Panc1 (cell line): Measurements from ENCODE around the gene CNPY3. TPM values are rescaled to one million over a fixed set of nuclear protein-coding genes. Genes with fewer than 3 reads are reported as not detected.

Experiments
- ATAC-seq: fragments of 200-7000 bp; cut with Tn5 transposase; 2 replicates; pipeline ENCODE4 v1.9.1; 2020; ENCODE audit warnings: mild to moderate bottlenecking, moderate library complexity
- BruUV-seq: library from RNA; stranded (reverse); fragments of 400-500 nt; replicated peaks from 2 replicates; lab custom pipeline; 2021; lab: Mats Ljungman, UMichigan
- CTCF ChIA-PET: fragments of 300-600 bp; sonication (Branson Sonifier 250); formaldehyde crosslinking; loops from one replicate; lab custom pipeline; 2022; ENCODE audit warnings: antibody characterized with exemption; lab: Charles Lee
- POLR2A ChIA-PET: fragments of 300-600 bp; sonication (Branson Sonifier 250); formaldehyde crosslinking; loops from one replicate; lab custom pipeline; 2022; ENCODE audit warnings: antibody characterized with exemption; lab: Charles Lee
- DNase-seq: peaks from one replicate; pipeline ENCODE4 v3.0.0-alpha.2; 2010; ENCODE audit warnings: low read depth, low spot score
- H3K27ac ChIP-seq: 2 replicates; pipeline ENCODE4 v1.5.1; 2011; ENCODE audit warnings: mild to moderate bottlenecking, low read length, inconsistent platforms
- H3K27me3 ChIP-seq: fragments of 200-500 bp; sonication (Bioruptor generic); 2 replicates; pipeline ENCODE4 v1.6.0; 2014; ENCODE audit warnings: low read length, inconsistent platforms; ENCODE audit not compliant: control insufficient read depth, insufficient read depth
- H3K36me3 ChIP-seq: fragments of 200-500 bp; sonication (Bioruptor generic); 2 replicates; pipeline ENCODE4 v1.5.1; 2014; ENCODE audit warnings: inconsistent platforms, mild to moderate bottlenecking, low read length, moderate library complexity; ENCODE audit not compliant: control insufficient read depth, insufficient read depth
- H3K4me1 ChIP-seq: 2 replicates; pipeline ENCODE4 v1.5.1; 2011; ENCODE audit warnings: inconsistent platforms, mild to moderate bottlenecking, low read length, moderate library complexity; ENCODE audit not compliant: control insufficient read depth, insufficient read depth
- H3K4me3 ChIP-seq, 2 experiments: 2 replicates each; pipeline ENCODE4 v1.5.1; 2011 to 2012; ENCODE audit warnings: low read depth in 2 of 2, low read length in 2 of 2, mild to moderate bottlenecking in 2 of 2, inconsistent platforms in 1 of 2, moderate library complexity in 1 of 2
- H3K9me3 ChIP-seq: fragments of 200-500 bp; sonication (Bioruptor generic); 2 replicates; pipeline ENCODE4 v1.5.1; 2014; ENCODE audit warnings: low read depth, mild to moderate bottlenecking, inconsistent platforms, low read length, moderate library complexity; ENCODE audit not compliant: control insufficient read depth, insufficient read depth
- POLR2AphosphoS5 ChIP-seq: IDR thresholded peaks from 2 replicates; pipeline ENCODE4 v1.6.1; 2012; ENCODE audit warnings: mild to moderate bottlenecking, low read depth, low read length, moderate library complexity
- SIN3A ChIP-seq: IDR thresholded peaks from 2 replicates; pipeline ENCODE4 v1.6.1; 2012; ENCODE audit warnings: low read depth, mild to moderate bottlenecking, low read length, moderate library complexity, borderline replicate concordance; ENCODE audit not compliant: insufficient read depth
- TCF7L2 ChIP-seq: IDR thresholded peaks from 2 replicates; pipeline ENCODE4 v1.6.1; 2011; ENCODE audit warnings: mild to moderate bottlenecking, low read depth, low read length, inconsistent platforms
- in situ Hi-C: cut with HindIII; loops from 2 replicates; pipeline ENCODE4 v1.10.0; 2016; ENCODE audit warnings: low sequenced_read_pairs, low pct_unique_long_range_greater_than_20kb
- intact Hi-C: fragments of 100-400 bp; cut with micrococcal nuclease; formaldehyde crosslinking; loops from one replicate; pipeline ENCODE4 v1.10.0; 2022; ENCODE audit not compliant: unreplicated experiment
- total RNA-seq: library from RNA; stranded (reverse); gene quantifications from one replicate; pipeline ENCODE4 v1.2.1, GENCODE V29; 2021; ENCODE audit not compliant: unreplicated experiment
- TF ChIP-seq, protein P1 (sequence below), 2 experiments: IDR thresholded peaks; 2 replicates each; pipeline ENCODE4 v1.6.1; 2011 to 2012; ENCODE audit warnings: low read depth in 2 of 2, control low read depth in 1 of 2, low read length in 1 of 2, mild to moderate bottlenecking in 1 of 2, moderate library complexity in 1 of 2; ENCODE audit not compliant: insufficient read depth in 1 of 2
- TF ChIP-seq, protein P2 (sequence below): fragments of 450-650 bp; IDR thresholded peaks from 2 replicates; pipeline ENCODE4 v1.5.1; 2017; ENCODE audit warnings: mild to moderate bottlenecking

Gene CNPY3
- total RNA-seq, 1 experiment from 2014 or later = 72.8 TPM

DNA sequence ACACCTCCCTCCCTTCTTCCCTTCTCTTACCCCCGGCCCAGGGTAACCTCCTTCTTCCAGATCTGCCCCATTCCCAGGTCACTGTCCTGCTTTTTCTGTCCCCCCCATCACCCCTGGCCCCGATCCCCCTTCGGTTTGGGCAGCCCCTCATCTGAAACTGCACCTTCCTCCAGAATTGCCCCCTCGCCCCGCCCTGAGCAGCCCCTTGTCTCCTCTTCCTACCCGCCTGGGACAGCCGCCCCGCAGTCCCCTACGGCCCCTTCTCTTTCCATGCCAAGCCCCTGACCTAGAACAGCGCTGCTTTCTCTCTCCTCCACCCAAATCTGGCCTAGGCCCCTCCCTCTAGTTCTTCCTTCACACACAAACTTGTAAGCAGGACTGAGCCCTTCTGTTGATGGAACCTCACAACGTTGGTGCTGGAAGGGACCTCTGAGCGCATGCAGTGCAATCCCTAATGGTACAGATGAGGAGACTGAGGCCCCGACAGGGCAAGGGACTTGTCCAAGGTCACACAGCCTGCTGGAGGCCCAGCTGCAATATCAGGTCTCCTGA is 55.7 kb downstream of the CNPY3 start:
- in situ Hi-C loops (no loop called here), intact Hi-C loops (no loop called here)
- 0 out of 2 replicates have a peak, but pooled peaks have one; percentile 12 for TF ChIP-seq SIN3A
- TF ChIP-seq, protein P1, sequence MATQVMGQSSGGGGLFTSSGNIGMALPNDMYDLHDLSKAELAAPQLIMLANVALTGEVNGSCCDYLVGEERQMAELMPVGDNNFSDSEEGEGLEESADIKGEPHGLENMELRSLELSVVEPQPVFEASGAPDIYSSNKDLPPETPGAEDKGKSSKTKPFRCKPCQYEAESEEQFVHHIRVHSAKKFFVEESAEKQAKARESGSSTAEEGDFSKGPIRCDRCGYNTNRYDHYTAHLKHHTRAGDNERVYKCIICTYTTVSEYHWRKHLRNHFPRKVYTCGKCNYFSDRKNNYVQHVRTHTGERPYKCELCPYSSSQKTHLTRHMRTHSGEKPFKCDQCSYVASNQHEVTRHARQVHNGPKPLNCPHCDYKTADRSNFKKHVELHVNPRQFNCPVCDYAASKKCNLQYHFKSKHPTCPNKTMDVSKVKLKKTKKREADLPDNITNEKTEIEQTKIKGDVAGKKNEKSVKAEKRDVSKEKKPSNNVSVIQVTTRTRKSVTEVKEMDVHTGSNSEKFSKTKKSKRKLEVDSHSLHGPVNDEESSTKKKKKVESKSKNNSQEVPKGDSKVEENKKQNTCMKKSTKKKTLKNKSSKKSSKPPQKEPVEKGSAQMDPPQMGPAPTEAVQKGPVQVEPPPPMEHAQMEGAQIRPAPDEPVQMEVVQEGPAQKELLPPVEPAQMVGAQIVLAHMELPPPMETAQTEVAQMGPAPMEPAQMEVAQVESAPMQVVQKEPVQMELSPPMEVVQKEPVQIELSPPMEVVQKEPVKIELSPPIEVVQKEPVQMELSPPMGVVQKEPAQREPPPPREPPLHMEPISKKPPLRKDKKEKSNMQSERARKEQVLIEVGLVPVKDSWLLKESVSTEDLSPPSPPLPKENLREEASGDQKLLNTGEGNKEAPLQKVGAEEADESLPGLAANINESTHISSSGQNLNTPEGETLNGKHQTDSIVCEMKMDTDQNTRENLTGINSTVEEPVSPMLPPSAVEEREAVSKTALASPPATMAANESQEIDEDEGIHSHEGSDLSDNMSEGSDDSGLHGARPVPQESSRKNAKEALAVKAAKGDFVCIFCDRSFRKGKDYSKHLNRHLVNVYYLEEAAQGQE (IDR thresholded peaks at IDR 0.05; ENCODE audit: insufficient read depth in 1 of 2, low read depth in 2 of 2, low read length in 1 of 2) = no peak
- TF ChIP-seq TCF7L2 = no peak
- no peak for TF ChIP-seq POLR2AphosphoS5
- TF ChIP-seq, protein P2, sequence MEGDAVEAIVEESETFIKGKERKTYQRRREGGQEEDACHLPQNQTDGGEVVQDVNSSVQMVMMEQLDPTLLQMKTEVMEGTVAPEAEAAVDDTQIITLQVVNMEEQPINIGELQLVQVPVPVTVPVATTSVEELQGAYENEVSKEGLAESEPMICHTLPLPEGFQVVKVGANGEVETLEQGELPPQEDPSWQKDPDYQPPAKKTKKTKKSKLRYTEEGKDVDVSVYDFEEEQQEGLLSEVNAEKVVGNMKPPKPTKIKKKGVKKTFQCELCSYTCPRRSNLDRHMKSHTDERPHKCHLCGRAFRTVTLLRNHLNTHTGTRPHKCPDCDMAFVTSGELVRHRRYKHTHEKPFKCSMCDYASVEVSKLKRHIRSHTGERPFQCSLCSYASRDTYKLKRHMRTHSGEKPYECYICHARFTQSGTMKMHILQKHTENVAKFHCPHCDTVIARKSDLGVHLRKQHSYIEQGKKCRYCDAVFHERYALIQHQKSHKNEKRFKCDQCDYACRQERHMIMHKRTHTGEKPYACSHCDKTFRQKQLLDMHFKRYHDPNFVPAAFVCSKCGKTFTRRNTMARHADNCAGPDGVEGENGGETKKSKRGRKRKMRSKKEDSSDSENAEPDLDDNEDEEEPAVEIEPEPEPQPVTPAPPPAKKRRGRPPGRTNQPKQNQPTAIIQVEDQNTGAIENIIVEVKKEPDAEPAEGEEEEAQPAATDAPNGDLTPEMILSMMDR = no peak
- CTCF ChIA-PET = no interaction called here
- peaks cover 6% of the 10 kb centered on the region; the same call in 1 of the 2 replicates for H3K4me1 ChIP-seq
- peak overlapping the region; percentile 77 for H3K27ac ChIP-seq
- BruUV-seq = no TSS peak
- POLR2A ChIA-PET = no interaction called here
- H3K27me3 ChIP-seq = no peaks in the 10 kb centered on the region
- H3K36me3 ChIP-seq = peaks cover 3% of the 10 kb centered on the region
- H3K9me3 ChIP-seq = no peaks in the 10 kb centered on the region
- ATAC-seq = no peak
- peak overlapping the region; percentile 66 to 75 for H3K4me3 ChIP-seq
- no peak for DNase-seq

DNA sequence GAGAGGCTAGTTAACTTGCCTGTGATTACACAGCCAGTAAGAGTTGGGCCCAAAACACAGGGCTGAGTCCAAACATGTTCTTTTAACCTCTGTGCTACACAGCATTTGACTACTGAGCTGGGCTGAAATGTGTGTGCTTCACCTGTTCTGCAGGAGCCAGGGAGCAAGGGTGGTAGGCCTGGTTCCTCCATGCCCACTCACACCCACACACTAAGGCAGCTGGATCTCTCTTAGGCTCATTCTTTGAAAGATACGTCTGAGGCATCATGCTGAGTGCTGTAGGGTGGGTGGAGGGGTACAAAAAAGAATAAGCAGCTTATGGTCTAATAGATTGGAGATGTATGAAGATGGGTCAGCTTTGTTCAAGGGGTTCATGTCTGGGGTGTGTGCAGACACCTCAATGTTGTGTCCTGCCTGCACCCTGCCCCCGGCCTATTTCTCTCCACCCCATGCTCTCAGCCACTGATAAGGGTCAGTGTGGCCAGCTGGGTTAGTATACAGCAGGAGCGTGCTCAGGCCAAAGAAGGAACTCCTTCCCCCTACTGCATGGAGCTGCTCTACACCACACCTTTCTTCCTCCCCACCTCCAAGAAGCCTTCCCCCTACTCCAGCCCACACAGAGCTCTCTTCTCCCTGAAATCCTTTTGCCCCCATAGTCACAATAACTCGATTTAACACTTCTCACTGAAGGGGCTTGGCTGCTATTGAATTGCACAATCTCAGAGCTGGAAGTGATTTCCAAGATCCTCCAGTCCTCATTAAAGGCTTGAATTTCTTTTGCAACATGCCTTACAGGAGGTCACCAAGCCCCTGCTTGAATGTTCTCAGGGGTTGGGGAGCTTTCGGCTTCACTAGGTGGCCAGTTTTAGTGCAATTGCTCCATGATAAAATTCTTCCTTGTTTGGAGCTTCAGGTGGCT is 58.5 kb downstream of the CNPY3 start:
- Histone ChIP-seq H3K36me3 (peaks cover 3% of the 10 kb centered on the region), H3K4me1 (peaks cover 6% of the 10 kb centered on the region; the same call in 1 of the 2 replicates), H3K4me3 (no peak overlapping the region), H3K9me3 (no peaks in the 10 kb centered on the region), H3K27me3 (no peaks in the 10 kb centered on the region), H3K27ac (no peak overlapping the region)
- intact Hi-C loops = no loop called here
- in situ Hi-C loops = no loop called here
- ChIA-PET CTCF (no interaction called here), POLR2A (interaction anchor here (0.6 to 1.1 kb wide), 3 partner anchors 10 to 25 kb away, joined by 3 to 19 read pairs (median 3); partner anchors contain the start of gene MEA1)
- no peak for TF ChIP-seq SIN3A
- TF ChIP-seq TCF7L2 = no peak
- TF ChIP-seq, protein P2 = no peak
- TF ChIP-seq, protein P1 (IDR thresholded peaks at IDR 0.05; ENCODE audit: insufficient read depth in 1 of 2, low read depth in 2 of 2, low read length in 1 of 2) = no peak
- TF ChIP-seq POLR2AphosphoS5 = no peak
- ATAC-seq = no peak
- DNase-seq = no peak
- no TSS peak for BruUV-seq
